Liver (tissue), 9 donors: Measurements from ENCODE around the gene TTC33. TPM values are rescaled to one million over a fixed set of nuclear protein-coding genes. Genes with fewer than 3 reads are reported as not detected.

Experiments used
- DNase-seq: peaks from one replicate; pipeline ENCODE4 v3.0.0-alpha.2; 2017; ENCODE audit warnings: low spot score
- H3K27ac ChIP-seq, 2 donors: one replicate each; pipeline ENCODE4 v1.7.0; 2013; ENCODE audit warnings: inconsistent platforms in 2 of 2, low read length in 2 of 2, control low read depth in 1 of 2, low read depth in 1 of 2, mild to moderate bottlenecking in 1 of 2
- H3K27me3 ChIP-seq, 4 donors: one replicate each; pipeline versions ENCODE4 v1.6.1 to v1.7.0; 2013; ENCODE audit warnings: low read length in 3 of 4, inconsistent platforms in 1 of 4, mild to moderate bottlenecking in 1 of 4, moderate library complexity in 1 of 4; ENCODE audit not compliant: control insufficient read depth in 4 of 4, insufficient read depth in 4 of 4
- H3K36me3 ChIP-seq, 4 donors: one replicate each; pipeline versions ENCODE4 v1.6.1 to v1.7.0; 2013; ENCODE audit warnings: low read length in 3 of 4, mild to moderate bottlenecking in 3 of 4, low read depth in 1 of 4, moderate library complexity in 1 of 4; ENCODE audit not compliant: control insufficient read depth in 4 of 4, insufficient read depth in 3 of 4
- H3K4me1 ChIP-seq, 4 donors: one replicate each; pipeline versions ENCODE4 v1.6.1 to v1.7.0; 2013; ENCODE audit warnings: low read length in 3 of 4, mild to moderate bottlenecking in 3 of 4, moderate library complexity in 1 of 4; ENCODE audit not compliant: control insufficient read depth in 4 of 4, insufficient read depth in 4 of 4
- H3K4me3 ChIP-seq, 3 donors: one replicate each; pipeline versions ENCODE4 v1.6.1 to v1.7.0; 2013; ENCODE audit warnings: low read length in 3 of 3, control low read depth in 1 of 3, low read depth in 1 of 3, mild to moderate bottlenecking in 1 of 3
- H3K9ac ChIP-seq, 2 donors: one replicate each; pipeline ENCODE4 v1.7.0; 2013; ENCODE audit warnings: low read length in 2 of 2, mild to moderate bottlenecking in 2 of 2, moderate library complexity in 2 of 2, control low read depth in 1 of 2, low read depth in 1 of 2
- H3K9me3 ChIP-seq, 4 donors: one replicate each; pipeline versions ENCODE4 v1.6.1 to v1.7.0; 2013; ENCODE audit warnings: low read length in 3 of 4; ENCODE audit not compliant: control insufficient read depth in 4 of 4
- ATF3 ChIP-seq: IDR thresholded peaks from 2 replicates; pipeline ENCODE4 v1.6.1; 2016; ENCODE audit warnings: antibody characterized with exemption
- CTCF ChIP-seq: fragments of 150-350 bp; IDR thresholded peaks from 2 replicates; pipeline ENCODE4 v1.5.1; 2017; ENCODE audit warnings: improper control_type of control experiment, low read depth, low read length; ENCODE audit not compliant: missing input control
- EGR1 ChIP-seq, 2 donors: IDR thresholded peaks; 2 replicates each; pipeline ENCODE4 v1.6.1; 2016 to 2018; ENCODE audit warnings: antibody characterized with exemption in 2 of 2, low read depth in 2 of 2
- FOXA1 ChIP-seq: IDR thresholded peaks from 2 replicates; pipeline ENCODE4 v1.6.1; 2016; ENCODE audit warnings: antibody characterized with exemption
- FOXA2 ChIP-seq: IDR thresholded peaks from 2 replicates; pipeline ENCODE4 v1.6.1; 2016; ENCODE audit warnings: antibody characterized with exemption
- GABPA ChIP-seq, 2 donors: IDR thresholded peaks in 1 of 2; conservative IDR thresholded peaks in 1 of 2; 2 replicates each; pipeline ENCODE4 v1.6.1; 2016; ENCODE audit warnings: antibody characterized with exemption in 2 of 2, mild to moderate bottlenecking in 1 of 2, moderate library complexity in 1 of 2
- HNF4A ChIP-seq, 2 donors: conservative IDR thresholded peaks; 2 replicates each; pipeline ENCODE4 v1.6.1; 2016; ENCODE audit warnings: antibody characterized with exemption in 2 of 2, mild to moderate bottlenecking in 2 of 2
- HNF4G ChIP-seq: IDR thresholded peaks from 2 replicates; pipeline ENCODE4 v1.6.1; 2016; ENCODE audit warnings: antibody characterized with exemption
- JUND ChIP-seq, 2 donors: IDR thresholded peaks; 2 replicates each; pipeline ENCODE4 v1.6.1; 2016; ENCODE audit warnings: antibody characterized with exemption in 2 of 2
- MAX ChIP-seq: IDR thresholded peaks from 2 replicates; pipeline ENCODE4 v1.6.1; 2016; ENCODE audit warnings: antibody characterized with exemption
- NR2F2 ChIP-seq: IDR thresholded peaks from 2 replicates; pipeline ENCODE4 v1.6.1; 2016; ENCODE audit warnings: antibody characterized with exemption
- RAD21 ChIP-seq, 2 donors: IDR thresholded peaks; 2 replicates each; pipeline ENCODE4 v1.6.1; 2016; ENCODE audit warnings: antibody characterized with exemption in 2 of 2, mild to moderate bottlenecking in 2 of 2
- REST ChIP-seq: IDR thresholded peaks from 2 replicates; pipeline ENCODE4 v1.6.1; 2016; ENCODE audit warnings: antibody characterized with exemption, mild to moderate bottlenecking
- RXRA ChIP-seq, 2 donors: IDR thresholded peaks; 2 replicates each; pipeline ENCODE4 v1.6.1; 2017 to 2018; ENCODE audit warnings: antibody characterized with exemption in 2 of 2, mild to moderate bottlenecking in 1 of 2
- SP1 ChIP-seq: IDR thresholded peaks from 2 replicates; pipeline ENCODE4 v1.6.1; 2018; ENCODE audit warnings: antibody characterized with exemption, mild to moderate bottlenecking
- TAF1 ChIP-seq: conservative IDR thresholded peaks from 2 replicates; pipeline ENCODE4 v1.6.1; 2016; ENCODE audit warnings: antibody characterized with exemption, mild to moderate bottlenecking
- YY1 ChIP-seq: IDR thresholded peaks from 2 replicates; pipeline ENCODE4 v1.6.1; 2016; ENCODE audit warnings: antibody characterized with exemption, mild to moderate bottlenecking
- WGBS: extraction: QIAGEN DNeasy Blood & Tissue Kit; methylation state at CpG from one replicate; pipeline ENCODE4 v1.1.7; 2013; 5-methylcytosine and 5-hydroxymethylcytosine counted together
- polyA plus RNA-seq, 2 donors: library from polyadenylated mRNA; stranded (reverse) in 1 of 2; unstranded in 1 of 2; fragments of 200-250 nt in 1 of 2; fragments of >200 nt in 1 of 2; fragmentation: Nextera tagmentation in 1 of 2; extraction: Ambion mirVana in 1 of 2; gene quantifications; one replicate each; pipeline versions ENCODE4 v1.2.1 to v1.2.3, GENCODE V29; 2013 to 2015
- total RNA-seq, 2 donors: library from RNA; depleted of rRNA; stranded (reverse); fragments of >200 nt; gene quantifications; one replicate each; pipeline ENCODE4 v1.2.3, GENCODE V29; 2014
- TF ChIP-seq, protein P1 (sequence below): IDR thresholded peaks from 2 replicates; pipeline ENCODE4 v1.6.1; 2016; ENCODE audit warnings: antibody characterized with exemption
- donor health status: healthy.
- donor health status: healthy.
- donor health status: healthy.
- donor health status: healthy.
- donor health status: healthy.

TTC33 gene
- total and polyA plus RNA-seq, 4 donors, result 4.3 to 12.0 (median 7.6) TPM

GRCh38 chr5:40486437-40487275 lies 269.1 kb downstream of the TTC33 start:
- Histone ChIP-seq H3K9me3 (no peaks in the 10 kb centered on the region), H3K27ac (no peak overlapping the region), H3K27me3 (no peaks in the 10 kb centered on the region), H3K9ac (no peak overlapping the region), H3K4me1 (no peaks in the 10 kb centered on the region), H3K4me3 (no peak overlapping the region), H3K36me3 (no peaks in the 10 kb centered on the region)
- TF ChIP-seq YY1 (no peak), FOXA2 (no peak), NR2F2 (no peak), SP1 (no peak)
- no peak for DNase-seq
- 78% methylated on average over 4 of the region's 4 CpGs for WGBS

DNA sequence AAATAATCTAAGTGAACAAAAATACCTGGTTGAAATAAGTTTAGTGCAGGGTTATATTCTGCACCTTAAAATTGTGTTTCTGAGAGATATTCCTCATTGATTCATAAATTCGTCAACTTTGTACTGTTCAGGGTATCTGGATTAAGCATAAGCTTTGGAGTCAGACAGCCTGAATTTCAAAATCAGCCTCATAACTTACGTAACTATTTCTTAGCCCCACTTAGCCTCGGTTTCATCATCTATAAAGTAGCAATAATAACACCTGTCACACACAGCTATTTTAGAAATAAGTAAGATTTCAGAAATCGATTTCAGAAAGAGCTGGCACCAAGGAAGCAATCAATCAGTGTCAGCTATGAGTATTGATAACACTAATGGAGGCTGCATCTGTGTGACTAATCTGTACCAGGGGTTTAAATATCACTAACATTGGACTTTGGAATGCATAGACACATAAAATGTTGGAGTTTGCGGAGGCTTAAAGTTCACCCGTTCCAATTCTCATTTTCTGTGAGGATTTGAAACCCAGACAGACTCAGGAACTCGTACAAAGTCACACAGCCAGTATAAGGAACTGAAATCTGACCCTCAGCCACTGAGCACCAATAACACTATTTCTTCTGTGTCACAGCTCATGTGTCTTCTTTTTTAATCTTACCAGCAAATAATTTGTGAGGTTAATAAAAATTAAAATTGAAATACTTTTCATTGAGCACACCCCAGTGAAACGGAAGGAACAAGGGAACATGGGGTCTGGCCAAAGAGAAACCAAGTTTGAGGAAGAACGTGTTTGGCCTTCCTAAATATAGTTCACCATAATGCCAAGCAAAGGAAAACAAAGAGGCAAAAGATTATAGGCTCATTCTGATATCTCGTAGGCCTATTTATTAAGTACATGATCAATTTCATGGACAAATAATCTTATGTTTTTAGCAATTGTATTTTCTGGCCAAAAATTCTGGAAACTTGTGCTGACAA lies 270.5 kb downstream of the TTC33 start:
- peak in 1 of 2 donors; percentile 63 for TF ChIP-seq HNF4A (conservative IDR thresholded peaks at IDR 0.05)
- TF ChIP-seq EGR1 (IDR thresholded peaks at IDR 0.05; ENCODE audit: low read depth in 2 of 2), result no peak
- Histone ChIP-seq H3K27ac (no peak overlapping the region), H3K4me3 (no peak overlapping the region), H3K27me3 (no peaks in the 10 kb centered on the region), H3K9ac (no peak overlapping the region), H3K9me3 (no peaks in the 10 kb centered on the region), H3K4me1 (no peaks in the 10 kb centered on the region), H3K36me3 (no peaks in the 10 kb centered on the region)
- DNase-seq, result no peak
- WGBS, result 62% methylated on average over 10 of the region's 10 CpGs

GRCh38 chr5:40484495-40484894 lies 271.3 kb downstream of the TTC33 start:
- TF ChIP-seq TAF1, result no peak
- no peak for TF ChIP-seq MAX
- no peak for TF ChIP-seq REST
- no peak for TF ChIP-seq HNF4A (conservative IDR thresholded peaks at IDR 0.05)
- TF ChIP-seq, protein P1, sequence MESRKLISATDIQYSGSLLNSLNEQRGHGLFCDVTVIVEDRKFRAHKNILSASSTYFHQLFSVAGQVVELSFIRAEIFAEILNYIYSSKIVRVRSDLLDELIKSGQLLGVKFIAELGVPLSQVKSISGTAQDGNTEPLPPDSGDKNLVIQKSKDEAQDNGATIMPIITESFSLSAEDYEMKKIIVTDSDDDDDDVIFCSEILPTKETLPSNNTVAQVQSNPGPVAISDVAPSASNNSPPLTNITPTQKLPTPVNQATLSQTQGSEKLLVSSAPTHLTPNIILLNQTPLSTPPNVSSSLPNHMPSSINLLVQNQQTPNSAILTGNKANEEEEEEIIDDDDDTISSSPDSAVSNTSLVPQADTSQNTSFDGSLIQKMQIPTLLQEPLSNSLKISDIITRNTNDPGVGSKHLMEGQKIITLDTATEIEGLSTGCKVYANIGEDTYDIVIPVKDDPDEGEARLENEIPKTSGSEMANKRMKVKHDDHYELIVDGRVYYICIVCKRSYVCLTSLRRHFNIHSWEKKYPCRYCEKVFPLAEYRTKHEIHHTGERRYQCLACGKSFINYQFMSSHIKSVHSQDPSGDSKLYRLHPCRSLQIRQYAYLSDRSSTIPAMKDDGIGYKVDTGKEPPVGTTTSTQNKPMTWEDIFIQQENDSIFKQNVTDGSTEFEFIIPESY, result no peak
- no peak for TF ChIP-seq NR2F2
- no peak for TF ChIP-seq FOXA2
- TF ChIP-seq GABPA (IDR thresholded peaks at IDR 0.05 in 1 of 2, conservative IDR thresholded peaks at IDR 0.05 in 1 of 2), result no peak
- no peak for TF ChIP-seq YY1
- TF ChIP-seq SP1, result no peak
- no peak for TF ChIP-seq EGR1 (IDR thresholded peaks at IDR 0.05; ENCODE audit: low read depth in 2 of 2)
- no peak for TF ChIP-seq ATF3
- no peak for TF ChIP-seq FOXA1
- no peak for TF ChIP-seq JUND (IDR thresholded peaks at IDR 0.05)
- TF ChIP-seq RXRA (IDR thresholded peaks at IDR 0.05), result no peak
- no peak for TF ChIP-seq CTCF
- TF ChIP-seq HNF4G, result no peak
- TF ChIP-seq RAD21 (IDR thresholded peaks at IDR 0.05), result no peak
- no peaks in the 10 kb centered on the region for H3K4me1 ChIP-seq
- DNase-seq, result no peak
- no peaks in the 10 kb centered on the region for H3K27me3 ChIP-seq
- H3K4me3 ChIP-seq, result no peak overlapping the region
- H3K36me3 ChIP-seq, result no peaks in the 10 kb centered on the region
- H3K9me3 ChIP-seq, result no peaks in the 10 kb centered on the region
- H3K27ac ChIP-seq, result no peak overlapping the region
- WGBS, result 80% methylated on average over 2 of the region's 2 CpGs
- no peak overlapping the region for H3K9ac ChIP-seq
